ENCODE results near the gene TANC1. TPM values are rescaled to one million over a fixed set of nuclear protein-coding genes. Genes with fewer than 3 reads are reported as not detected.

Gene TANC1
- polyA plus RNA-seq, 1 donor (not counting 4 experiments of a cell fraction or from before 2014, with no cell fraction given) = 33.5 TPM

GRCh38 chr2:158996378-158996993 is 28.0 kb downstream of the TANC1 start:
- dilution Hi-C loops (cut with MboI; ENCODE audit: extremely low pct_ligation_motif_present, low sequenced_read_pairs) = no loop called here
- no peak overlapping the region for H3K4me3 ChIP-seq (ENCODE audit: control insufficient read depth in 2 of 3, extremely low read depth in 1 of 3, insufficient read depth in 2 of 3, low read depth in 1 of 3, low read length in 3 of 3)
- H3K9ac ChIP-seq (ENCODE audit: control insufficient read depth, extremely low read depth, insufficient read depth, low read length) = no peak overlapping the region
- no peak overlapping the region for H2AFZ ChIP-seq (ENCODE audit: control insufficient read depth, low read length)
- DNase-seq (ENCODE audit: low read depth, low spot score) (no peak), FAIRE-seq (no peak)
- TF ChIP-seq, protein P1, sequence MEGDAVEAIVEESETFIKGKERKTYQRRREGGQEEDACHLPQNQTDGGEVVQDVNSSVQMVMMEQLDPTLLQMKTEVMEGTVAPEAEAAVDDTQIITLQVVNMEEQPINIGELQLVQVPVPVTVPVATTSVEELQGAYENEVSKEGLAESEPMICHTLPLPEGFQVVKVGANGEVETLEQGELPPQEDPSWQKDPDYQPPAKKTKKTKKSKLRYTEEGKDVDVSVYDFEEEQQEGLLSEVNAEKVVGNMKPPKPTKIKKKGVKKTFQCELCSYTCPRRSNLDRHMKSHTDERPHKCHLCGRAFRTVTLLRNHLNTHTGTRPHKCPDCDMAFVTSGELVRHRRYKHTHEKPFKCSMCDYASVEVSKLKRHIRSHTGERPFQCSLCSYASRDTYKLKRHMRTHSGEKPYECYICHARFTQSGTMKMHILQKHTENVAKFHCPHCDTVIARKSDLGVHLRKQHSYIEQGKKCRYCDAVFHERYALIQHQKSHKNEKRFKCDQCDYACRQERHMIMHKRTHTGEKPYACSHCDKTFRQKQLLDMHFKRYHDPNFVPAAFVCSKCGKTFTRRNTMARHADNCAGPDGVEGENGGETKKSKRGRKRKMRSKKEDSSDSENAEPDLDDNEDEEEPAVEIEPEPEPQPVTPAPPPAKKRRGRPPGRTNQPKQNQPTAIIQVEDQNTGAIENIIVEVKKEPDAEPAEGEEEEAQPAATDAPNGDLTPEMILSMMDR (optimal IDR thresholded peaks at IDR 0.05 in 1 of 3, IDR thresholded peaks at IDR 0.05 in 1 of 3, conservative IDR thresholded peaks at IDR 0.05 in 1 of 3; ENCODE audit: extremely low read depth in 1 of 3, insufficient read depth in 2 of 3, low read length in 3 of 3) = no peak
- TF ChIP-seq EZH2 (IDR thresholded peaks at IDR 0.05; ENCODE audit: low read length) = no peak
- H3K36me3 ChIP-seq (ENCODE audit: control insufficient read depth in 2 of 2, extremely low read depth in 1 of 2, insufficient read depth in 2 of 2, low read length in 2 of 2) = peaks cover 3 to 12% of the 10 kb centered on the region in 2 experiments
- no peak overlapping the region for H3K27ac ChIP-seq (ENCODE audit: control insufficient read depth, insufficient read depth, low read length)
- H3K9me3 ChIP-seq (ENCODE audit: control insufficient read depth, low read depth, low read length) = no peaks in the 10 kb centered on the region
- H3K27me3 ChIP-seq (ENCODE audit: control insufficient read depth, extremely low read depth, insufficient read depth, low read length) = no peaks in the 10 kb centered on the region
- H4K20me1 ChIP-seq (ENCODE audit: control insufficient read depth, extremely low read depth, insufficient read depth, low read length) = peaks cover 3% of the 10 kb centered on the region
- peaks cover 7% of the 10 kb centered on the region for H3K9me1 ChIP-seq (ENCODE audit: control insufficient read depth, extremely low read depth, insufficient read depth, low read length)
- H3K4me2 ChIP-seq (ENCODE audit: control insufficient read depth, extremely low read depth, insufficient read depth, low read depth, low read length) = no peak overlapping the region
- peaks cover 46% of the 10 kb centered on the region for H3K4me1 ChIP-seq (ENCODE audit: control insufficient read depth, extremely low read depth, insufficient read depth, low read length)
- peaks cover 97% of the 10 kb centered on the region for H3K79me2 ChIP-seq (ENCODE audit: control insufficient read depth, insufficient read depth, low read length)

DNA sequence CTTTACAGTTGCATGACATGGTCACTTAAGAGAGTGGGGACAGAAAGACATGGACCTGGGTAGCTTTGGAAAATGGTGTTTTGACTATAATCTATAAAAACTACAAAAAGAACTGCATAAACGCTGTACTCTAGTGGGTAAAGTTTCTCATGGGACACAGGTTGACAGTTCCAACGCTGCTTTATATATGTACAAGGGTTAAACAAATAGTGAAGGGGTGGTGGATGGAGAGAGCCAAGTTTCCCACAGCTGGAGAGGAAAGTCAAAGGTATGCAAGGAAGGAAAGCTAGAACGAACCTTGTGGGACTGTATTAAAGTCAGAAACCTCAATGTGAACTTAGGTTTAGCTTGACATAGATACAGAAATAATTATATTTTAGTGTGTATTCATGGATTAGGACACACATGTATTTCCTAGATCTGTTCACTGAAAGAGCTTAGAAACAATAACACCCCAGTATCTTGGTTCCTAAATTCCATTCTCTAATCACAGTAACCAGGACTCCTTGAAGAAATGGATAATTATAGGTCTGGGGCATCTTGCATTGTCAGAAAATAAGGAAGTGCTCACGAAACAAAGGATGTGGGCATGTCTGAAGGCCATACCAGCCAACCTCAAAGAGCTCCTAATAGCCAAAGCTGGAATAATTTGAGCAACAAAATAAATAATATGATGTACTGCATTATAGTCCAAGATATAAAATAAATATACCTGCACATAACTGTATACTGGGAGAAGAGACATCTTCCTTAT is 28.8 kb downstream of the TANC1 start:
- TF ChIP-seq, protein P1 (optimal IDR thresholded peaks at IDR 0.05 in 1 of 3, IDR thresholded peaks at IDR 0.05 in 1 of 3, conservative IDR thresholded peaks at IDR 0.05 in 1 of 3; ENCODE audit: extremely low read depth in 1 of 3, insufficient read depth in 2 of 3, low read length in 3 of 3) = no peak
- no peak for TF ChIP-seq EZH2 (IDR thresholded peaks at IDR 0.05; ENCODE audit: low read length)
- Histone ChIP-seq H3K9me1 (ENCODE audit: control insufficient read depth, extremely low read depth, insufficient read depth, low read length) (peaks cover 7% of the 10 kb centered on the region), H3K4me2 (ENCODE audit: control insufficient read depth, extremely low read depth, insufficient read depth, low read depth, low read length) (no peak overlapping the region), H3K9ac (ENCODE audit: control insufficient read depth, extremely low read depth, insufficient read depth, low read length) (no peak overlapping the region), H3K79me2 (ENCODE audit: control insufficient read depth, insufficient read depth, low read length) (peaks cover 98% of the 10 kb centered on the region), H3K36me3 (ENCODE audit: control insufficient read depth in 2 of 2, extremely low read depth in 1 of 2, insufficient read depth in 2 of 2, low read length in 2 of 2) (peaks cover 6 to 18% of the 10 kb centered on the region in 2 experiments), H2AFZ (ENCODE audit: control insufficient read depth, low read length) (no peak overlapping the region), H3K27ac (ENCODE audit: control insufficient read depth, insufficient read depth, low read length) (no peak overlapping the region), H3K4me3 (ENCODE audit: control insufficient read depth in 2 of 3, extremely low read depth in 1 of 3, insufficient read depth in 2 of 3, low read depth in 1 of 3, low read length in 3 of 3) (no peak overlapping the region), H4K20me1 (ENCODE audit: control insufficient read depth, extremely low read depth, insufficient read depth, low read length) (peaks cover 4% of the 10 kb centered on the region), H3K27me3 (ENCODE audit: control insufficient read depth, extremely low read depth, insufficient read depth, low read length) (no peaks in the 10 kb centered on the region), H3K9me3 (ENCODE audit: control insufficient read depth, low read depth, low read length) (no peaks in the 10 kb centered on the region), H3K4me1 (ENCODE audit: control insufficient read depth, extremely low read depth, insufficient read depth, low read length) (peaks cover 39% of the 10 kb centered on the region)
- FAIRE-seq = no peak
- DNase-seq (ENCODE audit: low read depth, low spot score) = no peak
- dilution Hi-C loops (cut with MboI; ENCODE audit: extremely low pct_ligation_motif_present, low sequenced_read_pairs) = no loop called here
